ENCODE measurements around the gene PSMD1. TPM values are rescaled to one million over a fixed set of nuclear protein-coding genes. Genes with fewer than 3 reads are reported as not detected.

Gene PSMD1
- total RNA-seq, 1 experiment from 2014 or later, result 133 TPM

DNA sequence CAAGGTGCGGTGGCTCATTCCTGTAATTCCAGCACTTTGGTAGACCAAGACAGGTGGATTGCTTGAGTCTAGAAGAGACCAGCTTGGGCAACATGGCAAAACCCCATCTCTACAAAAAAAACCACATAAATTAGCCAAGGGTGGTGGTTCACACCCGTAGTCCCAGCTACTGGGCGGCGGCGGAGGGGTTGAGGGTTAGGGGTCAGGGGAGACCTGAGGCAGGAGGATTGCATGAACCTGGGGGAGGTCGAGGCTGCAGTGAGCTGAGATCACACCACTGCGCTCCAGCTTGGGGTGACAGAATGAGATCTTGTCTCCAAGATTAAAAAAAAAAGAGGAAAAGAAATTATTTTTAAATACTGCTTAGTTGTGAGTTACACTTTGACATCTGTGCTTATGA, 69.5 kb downstream of the PSMD1 start:
- Histone ChIP-seq H3K4me2 (ENCODE audit: low read length) (no peak overlapping the region), H2AFZ (ENCODE audit: low read depth, low read length, poor library complexity, severe bottlenecking) (no peak overlapping the region), H3K79me2 (ENCODE audit: insufficient read depth, low read length) (peaks cover 33% of the 10 kb centered on the region), H4K20me1 (ENCODE audit: insufficient read depth) (peaks cover 10% of the 10 kb centered on the region; the same call in 1 of the 2 replicates), H3K9me2 (ENCODE audit: insufficient read depth) (no peaks in the 10 kb centered on the region), H3K36me3 (ENCODE audit: control insufficient read depth in 1 of 2, insufficient read depth in 2 of 2, low read length in 2 of 2) (no peaks in the 10 kb centered on the region), H3K27ac (ENCODE audit: low read depth, low read length) (no peak overlapping the region), H3K9ac (ENCODE audit: low read length) (no peak overlapping the region), H3K4me1 (ENCODE audit: control insufficient read depth in 1 of 2, insufficient read depth in 2 of 2, low read length in 2 of 2) (no peaks in the 10 kb centered on the region), H3K9me3 (ENCODE audit: control insufficient read depth in 1 of 2, insufficient read depth in 1 of 2, low read depth in 1 of 2, low read length in 2 of 2) (no peaks in the 10 kb centered on the region), H3K4me3 (replicated peaks in 1 of 2; ENCODE audit: low read depth in 1 of 2, low read length in 2 of 2) (no peak overlapping the region), H3K27me3 (ENCODE audit: insufficient read depth, low read length) (no peaks in the 10 kb centered on the region)
- DNase-seq (ENCODE audit: low read depth, low spot score) (no peak), ATAC-seq (no peak)
- intact Hi-C loops (cut with micrococcal nuclease), result no loop called here
- ChIA-PET RAD21 (ENCODE audit: low non-redundant PET in 1 of 2, low total read pairs in 2 of 2, uncharacterized antibody in 2 of 2, unreplicated experiment in 2 of 2) (no interaction called here), CTCF (interaction anchor here (1.0 to 1.4 kb wide), 2 partner anchors 22 to 73 kb away, joined by 3 to 4 read pairs; no protein-coding TSS in a partner anchor), POLR2A (interaction anchor here (0.6 kb wide), 1 partner anchor 316 kb away, joined by 3 read pairs; no protein-coding TSS in a partner anchor)
- BruUV-seq (replicated peaks), result no TSS peak
- no peak for TF ChIP-seq CEBPB (IDR thresholded peaks at IDR 0.05; ENCODE audit: low read depth)
- TF ChIP-seq, protein P1, sequence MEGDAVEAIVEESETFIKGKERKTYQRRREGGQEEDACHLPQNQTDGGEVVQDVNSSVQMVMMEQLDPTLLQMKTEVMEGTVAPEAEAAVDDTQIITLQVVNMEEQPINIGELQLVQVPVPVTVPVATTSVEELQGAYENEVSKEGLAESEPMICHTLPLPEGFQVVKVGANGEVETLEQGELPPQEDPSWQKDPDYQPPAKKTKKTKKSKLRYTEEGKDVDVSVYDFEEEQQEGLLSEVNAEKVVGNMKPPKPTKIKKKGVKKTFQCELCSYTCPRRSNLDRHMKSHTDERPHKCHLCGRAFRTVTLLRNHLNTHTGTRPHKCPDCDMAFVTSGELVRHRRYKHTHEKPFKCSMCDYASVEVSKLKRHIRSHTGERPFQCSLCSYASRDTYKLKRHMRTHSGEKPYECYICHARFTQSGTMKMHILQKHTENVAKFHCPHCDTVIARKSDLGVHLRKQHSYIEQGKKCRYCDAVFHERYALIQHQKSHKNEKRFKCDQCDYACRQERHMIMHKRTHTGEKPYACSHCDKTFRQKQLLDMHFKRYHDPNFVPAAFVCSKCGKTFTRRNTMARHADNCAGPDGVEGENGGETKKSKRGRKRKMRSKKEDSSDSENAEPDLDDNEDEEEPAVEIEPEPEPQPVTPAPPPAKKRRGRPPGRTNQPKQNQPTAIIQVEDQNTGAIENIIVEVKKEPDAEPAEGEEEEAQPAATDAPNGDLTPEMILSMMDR (IDR thresholded peaks at IDR 0.05 in 2 of 3, conservative IDR thresholded peaks at IDR 0.05 in 1 of 3; ENCODE audit: borderline replicate concordance in 1 of 3, insufficient read depth in 1 of 3, low read depth in 2 of 3, low read length in 2 of 3), result no peak
- TF ChIP-seq SP1 (IDR thresholded peaks at IDR 0.05; ENCODE audit: low read depth), result no peak
- no peak for TF ChIP-seq ZFX (IDR thresholded peaks at IDR 0.05)
- no peak for TF ChIP-seq POLR2A (IDR thresholded peaks at IDR 0.05; ENCODE audit: borderline replicate concordance, extremely low read depth, insufficient read depth, insufficient read length)
- no peak for TF ChIP-seq MAX (IDR thresholded peaks at IDR 0.05)
- TF ChIP-seq ELF1 (IDR thresholded peaks at IDR 0.05; ENCODE audit: borderline replicate concordance, low read depth), result no peak
- no peak for TF ChIP-seq RAD21 (IDR thresholded peaks at IDR 0.05; ENCODE audit: low read depth)
- TF ChIP-seq, protein P2, sequence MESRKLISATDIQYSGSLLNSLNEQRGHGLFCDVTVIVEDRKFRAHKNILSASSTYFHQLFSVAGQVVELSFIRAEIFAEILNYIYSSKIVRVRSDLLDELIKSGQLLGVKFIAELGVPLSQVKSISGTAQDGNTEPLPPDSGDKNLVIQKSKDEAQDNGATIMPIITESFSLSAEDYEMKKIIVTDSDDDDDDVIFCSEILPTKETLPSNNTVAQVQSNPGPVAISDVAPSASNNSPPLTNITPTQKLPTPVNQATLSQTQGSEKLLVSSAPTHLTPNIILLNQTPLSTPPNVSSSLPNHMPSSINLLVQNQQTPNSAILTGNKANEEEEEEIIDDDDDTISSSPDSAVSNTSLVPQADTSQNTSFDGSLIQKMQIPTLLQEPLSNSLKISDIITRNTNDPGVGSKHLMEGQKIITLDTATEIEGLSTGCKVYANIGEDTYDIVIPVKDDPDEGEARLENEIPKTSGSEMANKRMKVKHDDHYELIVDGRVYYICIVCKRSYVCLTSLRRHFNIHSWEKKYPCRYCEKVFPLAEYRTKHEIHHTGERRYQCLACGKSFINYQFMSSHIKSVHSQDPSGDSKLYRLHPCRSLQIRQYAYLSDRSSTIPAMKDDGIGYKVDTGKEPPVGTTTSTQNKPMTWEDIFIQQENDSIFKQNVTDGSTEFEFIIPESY (IDR thresholded peaks at IDR 0.05; ENCODE audit: extremely low read depth, insufficient replicate concordance, low read length), result no peak
